ENCODE measurements around the gene ARHGAP26.

Gene ARHGAP26

DNA sequence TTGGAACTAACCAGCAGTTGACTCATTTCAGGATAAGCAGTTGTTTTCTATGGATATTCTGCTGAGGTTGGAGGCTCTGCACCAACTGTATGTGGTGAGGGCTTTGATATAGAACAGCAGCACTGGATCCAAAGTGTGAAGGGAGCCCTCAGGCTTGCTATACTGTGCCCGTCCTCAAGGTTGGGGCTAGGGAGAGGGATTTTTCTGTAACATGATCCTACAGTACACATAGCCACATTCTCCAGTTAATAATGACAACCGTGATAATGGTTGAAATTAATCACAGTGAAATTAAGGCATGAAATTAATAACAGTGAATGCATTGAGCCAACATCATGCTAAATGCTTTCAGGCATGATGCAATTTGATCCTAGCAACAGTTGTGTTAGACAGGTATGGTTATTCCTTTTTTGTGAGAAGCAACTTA, 36.7 kb downstream of the ARHGAP26 start:
- peaks cover 11% of the 10 kb centered on the region; the same call in 1 of the 2 replicates for H3K4me1 ChIP-seq (ENCODE audit: insufficient read depth, low read length)
- no peak overlapping the region for H3K9ac ChIP-seq (ENCODE audit: low read depth, low read length)
- no peaks in the 10 kb centered on the region for H3K36me3 ChIP-seq (ENCODE audit: insufficient read depth, low read length)
- H3K9me3 ChIP-seq (ENCODE audit: control insufficient read depth, insufficient read depth, low read length) = no peaks in the 10 kb centered on the region

DNA sequence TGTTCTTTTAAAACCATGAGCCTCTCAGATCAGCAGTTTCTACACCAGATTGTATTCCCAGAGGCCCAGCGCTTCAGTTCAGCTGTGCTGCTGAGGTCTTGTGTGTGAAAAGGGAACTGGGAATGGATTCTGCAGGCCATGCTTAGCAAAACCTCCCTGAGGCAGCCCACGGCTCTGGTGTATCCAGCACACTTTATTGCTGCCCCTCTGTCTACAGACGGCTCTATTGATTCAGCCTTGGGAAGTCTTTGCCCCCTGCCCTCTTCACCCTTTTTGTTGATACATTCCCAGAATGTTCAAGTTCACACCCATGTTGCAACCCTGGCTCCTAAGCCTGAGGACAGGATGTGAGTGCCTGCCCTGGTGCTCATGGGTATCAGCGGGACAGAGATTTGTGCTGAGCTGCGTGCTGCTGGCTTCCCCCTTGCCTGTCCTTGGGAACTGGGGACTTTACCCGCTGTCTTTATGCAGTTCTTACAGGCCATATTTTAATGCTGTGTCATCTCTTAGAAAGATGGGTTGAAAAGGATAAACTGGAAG, 37.3 kb downstream of the ARHGAP26 start:
- H3K36me3 ChIP-seq (ENCODE audit: insufficient read depth, low read length) = no peaks in the 10 kb centered on the region
- H3K9me3 ChIP-seq (ENCODE audit: control insufficient read depth, insufficient read depth, low read length) = no peaks in the 10 kb centered on the region
- H3K4me1 ChIP-seq (ENCODE audit: insufficient read depth, low read length) = peaks cover 11% of the 10 kb centered on the region; the same call in 1 of the 2 replicates
- no peak overlapping the region for H3K9ac ChIP-seq (ENCODE audit: low read depth, low read length)

- Histone ChIP-seq H3K9me3 (ENCODE audit: control insufficient read depth, insufficient read depth, low read length) (no peaks in the 10 kb centered on the region), H3K36me3 (ENCODE audit: insufficient read depth, low read length) (no peaks in the 10 kb centered on the region), H3K4me1 (ENCODE audit: insufficient read depth, low read length) (peaks cover 11% of the 10 kb centered on the region; the same call in 1 of the 2 replicates), H3K9ac (ENCODE audit: low read depth, low read length) (no peak overlapping the region)
Measured at GRCh38 chr5:142808878-142809598, 38.9 kb downstream of the ARHGAP26 start.

DNA sequence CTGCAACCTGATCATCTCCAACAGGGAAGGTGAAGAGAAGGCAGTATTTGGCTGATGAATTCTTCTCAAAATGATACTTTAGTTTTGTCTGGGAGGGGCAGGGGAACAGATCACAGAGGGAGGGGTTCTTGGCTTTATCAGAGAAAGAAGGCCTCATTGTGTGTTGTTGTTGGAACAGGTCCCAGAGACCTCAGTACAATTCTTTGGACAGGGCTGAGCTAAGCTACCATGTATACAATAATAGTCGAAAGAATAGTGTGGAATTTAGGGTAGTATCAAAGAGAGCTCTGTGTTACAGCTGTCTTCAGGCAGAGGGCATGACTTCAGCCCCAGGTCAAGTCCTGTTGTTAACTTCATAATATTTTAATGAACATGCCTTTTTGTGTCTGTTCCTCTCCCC, 39.9 kb downstream of the ARHGAP26 start:
- Histone ChIP-seq H3K9me3 (ENCODE audit: control insufficient read depth, insufficient read depth, low read length) (no peaks in the 10 kb centered on the region), H3K4me1 (ENCODE audit: insufficient read depth, low read length) (peaks cover 11% of the 10 kb centered on the region; the same call in 1 of the 2 replicates), H3K36me3 (ENCODE audit: insufficient read depth, low read length) (no peaks in the 10 kb centered on the region), H3K9ac (ENCODE audit: low read depth, low read length) (no peak overlapping the region)

- Histone ChIP-seq H3K9ac (ENCODE audit: low read depth, low read length) (no peak overlapping the region), H3K9me3 (ENCODE audit: control insufficient read depth, insufficient read depth, low read length) (no peaks in the 10 kb centered on the region), H3K4me1 (ENCODE audit: insufficient read depth, low read length) (peaks cover 11% of the 10 kb centered on the region; the same call in 1 of the 2 replicates), H3K36me3 (ENCODE audit: insufficient read depth, low read length) (no peaks in the 10 kb centered on the region)
Measured at GRCh38 chr5:142810743-142811290, 40.6 kb downstream of the ARHGAP26 start.

DNA sequence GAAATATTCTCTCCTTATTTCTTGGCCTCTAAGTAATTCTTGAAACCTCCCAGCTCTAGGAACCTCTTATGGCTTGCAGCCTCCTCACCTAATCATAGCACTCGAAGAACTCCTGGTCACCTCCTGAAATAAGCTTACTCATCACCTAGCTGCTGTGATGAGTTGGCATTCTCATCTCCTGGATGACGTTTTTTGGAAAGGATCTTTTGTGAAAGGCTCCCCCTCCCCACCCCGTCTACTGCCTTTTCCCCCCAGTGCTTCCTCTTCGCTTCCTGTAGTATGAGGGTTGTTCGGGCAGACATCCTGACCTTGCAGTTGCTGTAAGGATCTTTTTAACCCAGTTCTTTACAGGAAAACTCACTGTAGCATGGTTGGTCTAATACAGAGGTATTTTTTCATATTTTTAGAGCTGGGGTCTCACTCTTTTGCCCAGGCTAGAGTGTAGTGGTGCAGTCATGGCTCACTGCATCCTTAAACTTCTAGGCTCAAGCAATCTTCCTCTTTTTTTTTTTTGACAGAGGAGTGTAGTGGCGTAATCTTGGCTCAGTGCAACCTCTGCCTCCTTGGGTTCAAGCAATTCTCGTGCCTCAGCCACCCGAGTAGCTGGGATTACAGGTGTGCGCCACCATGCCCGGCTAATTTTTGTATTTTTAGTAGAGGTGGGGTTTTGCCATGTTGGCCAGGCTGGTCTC, 41.8 kb downstream of the ARHGAP26 start:
- Histone ChIP-seq H3K36me3 (ENCODE audit: insufficient read depth, low read length) (no peaks in the 10 kb centered on the region), H3K4me1 (ENCODE audit: insufficient read depth, low read length) (peaks cover 6% of the 10 kb centered on the region; the same call in 1 of the 2 replicates), H3K9ac (ENCODE audit: low read depth, low read length) (no peak overlapping the region), H3K9me3 (ENCODE audit: control insufficient read depth, insufficient read depth, low read length) (no peaks in the 10 kb centered on the region)

DNA sequence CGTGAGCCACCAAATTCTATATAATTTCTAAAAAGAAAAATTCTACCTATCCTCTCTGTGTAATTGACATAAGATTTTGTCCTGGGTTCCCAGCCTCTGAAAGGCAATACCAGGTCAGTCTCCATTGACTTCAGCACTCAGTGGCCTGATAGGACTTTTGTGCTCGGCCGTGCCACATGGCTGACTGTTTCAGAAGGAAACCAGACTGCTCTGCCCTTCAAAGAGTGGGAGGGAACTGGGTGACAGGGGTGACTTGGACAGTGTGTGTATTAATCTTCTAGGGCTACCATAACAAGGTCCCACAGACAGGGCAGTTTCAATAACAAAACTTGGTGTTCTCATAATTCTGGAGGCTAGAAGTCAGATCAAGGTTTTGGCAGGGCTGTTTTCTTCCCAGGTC, 43.0 kb downstream of the ARHGAP26 start:
- no peaks in the 10 kb centered on the region for H3K9me3 ChIP-seq (ENCODE audit: control insufficient read depth, insufficient read depth, low read length)
- H3K4me1 ChIP-seq (ENCODE audit: insufficient read depth, low read length) = no peaks in the 10 kb centered on the region
- no peaks in the 10 kb centered on the region for H3K36me3 ChIP-seq (ENCODE audit: insufficient read depth, low read length)
- no peak overlapping the region for H3K9ac ChIP-seq (ENCODE audit: low read depth, low read length)

DNA sequence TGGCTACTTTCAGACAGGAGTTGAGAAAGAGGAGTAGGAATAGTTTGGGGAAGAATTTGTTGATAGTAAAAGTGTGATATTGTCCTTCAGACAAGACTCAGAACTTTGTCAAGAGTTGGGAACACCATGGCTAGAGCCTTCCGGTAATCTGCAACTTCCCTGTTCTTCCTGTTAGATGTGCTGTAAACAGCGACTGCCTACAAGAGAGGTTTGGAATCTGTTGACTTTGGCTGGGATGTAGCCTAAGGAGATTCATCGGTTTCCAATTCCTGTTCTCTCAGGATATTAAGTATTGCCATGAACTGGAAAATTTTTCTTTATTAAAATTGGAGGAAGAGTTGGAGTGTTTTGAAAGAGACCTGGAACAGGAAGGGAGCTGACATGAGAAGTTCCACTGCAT, 43.9 kb downstream of the ARHGAP26 start:
- H3K9me3 ChIP-seq (ENCODE audit: control insufficient read depth, insufficient read depth, low read length) = no peaks in the 10 kb centered on the region
- H3K4me1 ChIP-seq (ENCODE audit: insufficient read depth, low read length) = peaks cover 6% of the 10 kb centered on the region

GRCh38 chr5:142815469-142815868, 45.3 kb downstream of the ARHGAP26 start:
- H3K4me1 ChIP-seq (ENCODE audit: insufficient read depth, low read length) = peaks cover 6% of the 10 kb centered on the region
- no peaks in the 10 kb centered on the region for H3K36me3 ChIP-seq (ENCODE audit: insufficient read depth, low read length)
- no peak overlapping the region for H3K9ac ChIP-seq (ENCODE audit: low read depth, low read length)

More for the DNA sequence above, 43.9 kb downstream of the ARHGAP26 start:
- no peak overlapping the region for H3K9ac ChIP-seq (ENCODE audit: low read depth, low read length)
- H3K36me3 ChIP-seq (ENCODE audit: insufficient read depth, low read length) = no peaks in the 10 kb centered on the region

GRCh38 chr5:142816531-142817430, 46.6 kb downstream of the ARHGAP26 start:
- Histone ChIP-seq H3K9ac (ENCODE audit: low read depth, low read length) (no peak overlapping the region), H3K36me3 (ENCODE audit: insufficient read depth, low read length) (no peaks in the 10 kb centered on the region), H3K9me3 (ENCODE audit: control insufficient read depth, insufficient read depth, low read length) (no peaks in the 10 kb centered on the region), H3K4me1 (ENCODE audit: insufficient read depth, low read length) (peaks cover 6% of the 10 kb centered on the region)

More at GRCh38 chr5:142815469-142815868, 45.3 kb downstream of the ARHGAP26 start:
- no peaks in the 10 kb centered on the region for H3K9me3 ChIP-seq (ENCODE audit: control insufficient read depth, insufficient read depth, low read length)

DNA sequence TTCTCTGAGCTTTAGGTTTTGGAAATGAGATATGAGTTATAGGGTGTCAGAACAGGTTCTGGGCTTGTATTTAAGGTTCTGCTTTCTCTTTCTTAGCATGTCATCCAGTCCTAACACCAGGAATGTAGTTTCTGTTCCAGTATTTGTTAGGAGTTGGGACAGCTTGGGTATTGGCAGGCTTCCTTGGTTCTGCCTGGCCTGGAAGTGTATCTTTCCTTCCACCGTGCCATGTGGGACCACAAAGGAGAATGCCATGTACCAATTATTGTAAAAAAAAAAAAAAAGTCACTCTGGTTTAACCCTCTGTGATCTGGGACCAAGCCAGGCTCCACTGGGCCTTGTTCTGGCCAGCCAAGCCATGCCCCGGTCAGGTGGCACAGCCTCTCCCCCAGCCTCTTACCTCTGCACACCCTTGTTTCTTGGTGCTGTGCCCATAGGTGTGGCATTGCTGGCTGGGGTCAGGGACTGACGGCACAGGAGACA, 47.8 kb downstream of the ARHGAP26 start:
- Histone ChIP-seq H3K36me3 (ENCODE audit: insufficient read depth, low read length) (no peaks in the 10 kb centered on the region), H3K4me1 (ENCODE audit: insufficient read depth, low read length) (peaks cover 11% of the 10 kb centered on the region), H3K9ac (ENCODE audit: low read depth, low read length) (no peak overlapping the region), H3K9me3 (ENCODE audit: control insufficient read depth, insufficient read depth, low read length) (no peaks in the 10 kb centered on the region)

DNA sequence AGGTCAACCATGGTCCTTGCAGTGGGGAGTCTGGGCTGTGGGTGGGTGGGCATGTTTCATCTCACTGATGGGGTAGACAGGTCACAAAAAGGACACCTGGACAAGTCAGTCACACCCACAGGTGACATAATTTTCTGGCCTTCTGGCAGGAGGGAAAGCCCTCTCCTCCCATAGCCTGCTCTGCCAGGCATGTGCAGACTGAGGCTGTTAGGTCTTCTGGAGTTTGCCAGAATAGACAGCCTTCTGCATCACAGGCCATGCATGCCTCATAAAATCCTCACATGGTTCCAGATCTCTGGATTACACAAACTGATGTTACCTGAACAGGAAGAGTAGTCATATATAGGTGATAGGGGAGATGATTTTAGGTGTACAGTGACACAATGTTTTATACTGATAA, 49.1 kb downstream of the ARHGAP26 start:
- Histone ChIP-seq H3K9me3 (ENCODE audit: control insufficient read depth, insufficient read depth, low read length) (no peaks in the 10 kb centered on the region), H3K9ac (ENCODE audit: low read depth, low read length) (no peak overlapping the region), H3K4me1 (ENCODE audit: insufficient read depth, low read length) (peaks cover 21% of the 10 kb centered on the region), H3K36me3 (ENCODE audit: insufficient read depth, low read length) (no peaks in the 10 kb centered on the region)

- no peaks in the 10 kb centered on the region for H3K36me3 ChIP-seq (ENCODE audit: insufficient read depth, low read length)
- no peak overlapping the region for H3K9ac ChIP-seq (ENCODE audit: low read depth, low read length)
- H3K9me3 ChIP-seq (ENCODE audit: control insufficient read depth, insufficient read depth, low read length) = no peaks in the 10 kb centered on the region
- peaks cover 26% of the 10 kb centered on the region for H3K4me1 ChIP-seq (ENCODE audit: insufficient read depth, low read length)
Measured at GRCh38 chr5:142819825-142820224, 49.6 kb downstream of the ARHGAP26 start.

- Histone ChIP-seq H3K9me3 (ENCODE audit: control insufficient read depth, insufficient read depth, low read length) (no peaks in the 10 kb centered on the region), H3K9ac (ENCODE audit: low read depth, low read length) (no peak overlapping the region), H3K4me1 (ENCODE audit: insufficient read depth, low read length) (peaks cover 32% of the 10 kb centered on the region), H3K36me3 (ENCODE audit: insufficient read depth, low read length) (no peaks in the 10 kb centered on the region)
Measured at GRCh38 chr5:142820447-142820846, 50.3 kb downstream of the ARHGAP26 start.
